HFF-Myc (cell line): ENCODE measurements around the gene SLC17A9.

Experiments
- DNase-seq: peaks from one replicate; pipeline ENCODE4 v3.0.0-alpha.2; 2011; ENCODE audit warnings: low read depth; ENCODE audit errors: extremely low read depth
- H3K4me3 ChIP-seq: replicated peaks from 2 replicates; pipeline ENCODE4 v1.5.1; 2011; ENCODE audit warnings: low read depth, mild to moderate bottlenecking, control low read depth, low read length
- TF ChIP-seq, protein P1 (sequence below): IDR thresholded peaks from 2 replicates; pipeline ENCODE4 v1.5.1; 2012; ENCODE audit warnings: mild to moderate bottlenecking, low read depth, low read length, control low read depth; ENCODE audit errors: missing control alignments

Gene SLC17A9

DNA sequence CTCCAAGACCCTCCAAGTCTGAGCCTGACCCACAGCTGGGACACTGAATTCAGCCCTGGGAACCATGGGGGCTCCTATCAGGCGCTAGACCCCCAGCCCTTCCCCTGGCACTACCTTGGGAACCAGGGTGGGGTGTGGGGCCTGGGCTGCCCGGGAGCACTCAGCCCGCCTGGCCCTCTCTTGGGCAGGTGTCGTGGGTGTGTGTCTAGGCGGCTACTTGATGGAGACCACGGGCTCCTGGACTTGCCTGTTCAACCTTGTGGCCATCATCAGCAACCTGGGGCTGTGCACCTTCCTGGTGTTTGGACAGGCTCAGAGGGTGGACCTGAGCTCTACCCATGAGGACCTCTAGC is 14.6 kb downstream of the SLC17A9 start:
- no peak for DNase-seq
- H3K4me3 ChIP-seq, result no peak overlapping the region
- TF ChIP-seq, protein P1, sequence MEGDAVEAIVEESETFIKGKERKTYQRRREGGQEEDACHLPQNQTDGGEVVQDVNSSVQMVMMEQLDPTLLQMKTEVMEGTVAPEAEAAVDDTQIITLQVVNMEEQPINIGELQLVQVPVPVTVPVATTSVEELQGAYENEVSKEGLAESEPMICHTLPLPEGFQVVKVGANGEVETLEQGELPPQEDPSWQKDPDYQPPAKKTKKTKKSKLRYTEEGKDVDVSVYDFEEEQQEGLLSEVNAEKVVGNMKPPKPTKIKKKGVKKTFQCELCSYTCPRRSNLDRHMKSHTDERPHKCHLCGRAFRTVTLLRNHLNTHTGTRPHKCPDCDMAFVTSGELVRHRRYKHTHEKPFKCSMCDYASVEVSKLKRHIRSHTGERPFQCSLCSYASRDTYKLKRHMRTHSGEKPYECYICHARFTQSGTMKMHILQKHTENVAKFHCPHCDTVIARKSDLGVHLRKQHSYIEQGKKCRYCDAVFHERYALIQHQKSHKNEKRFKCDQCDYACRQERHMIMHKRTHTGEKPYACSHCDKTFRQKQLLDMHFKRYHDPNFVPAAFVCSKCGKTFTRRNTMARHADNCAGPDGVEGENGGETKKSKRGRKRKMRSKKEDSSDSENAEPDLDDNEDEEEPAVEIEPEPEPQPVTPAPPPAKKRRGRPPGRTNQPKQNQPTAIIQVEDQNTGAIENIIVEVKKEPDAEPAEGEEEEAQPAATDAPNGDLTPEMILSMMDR, result no peak

DNA sequence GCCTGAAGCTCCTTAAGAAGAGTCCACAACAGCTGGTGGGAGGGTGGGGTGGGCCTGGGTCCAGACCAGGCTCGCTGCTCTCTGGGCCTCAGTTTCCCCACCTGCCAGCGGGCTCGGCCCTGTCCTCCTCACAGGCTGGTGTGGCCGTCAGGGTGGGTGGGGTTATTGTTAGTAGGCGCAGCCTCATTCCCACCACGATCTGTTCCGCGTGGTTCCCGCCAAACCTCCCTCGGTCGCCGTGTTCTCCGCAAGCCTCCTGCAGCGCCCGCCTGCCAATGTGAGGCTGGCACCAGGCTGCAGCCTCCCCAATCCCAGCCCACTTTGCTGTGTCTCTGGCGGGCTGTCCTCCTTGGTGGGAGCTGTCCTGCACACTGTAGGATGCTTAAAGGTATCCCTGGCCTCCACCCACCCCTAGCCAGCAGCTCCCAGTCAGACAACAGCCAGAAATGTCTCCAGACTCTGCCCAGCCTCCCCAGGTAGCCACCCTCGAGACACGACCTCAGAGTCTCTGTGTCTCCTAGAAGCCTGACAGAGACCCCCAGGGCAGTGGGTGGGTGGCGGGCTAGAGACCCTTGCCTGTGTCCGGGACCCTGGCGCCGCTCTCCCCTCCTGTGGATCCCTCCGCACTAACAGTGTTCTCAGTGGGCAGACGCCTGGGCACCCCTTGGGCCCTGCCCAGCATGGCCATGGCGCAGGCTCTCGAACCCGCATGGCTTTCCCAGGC is 15.3 kb downstream of the SLC17A9 start:
- no peak overlapping the region for H3K4me3 ChIP-seq
- DNase-seq, result no peak
- TF ChIP-seq, protein P1, result no peak

DNA sequence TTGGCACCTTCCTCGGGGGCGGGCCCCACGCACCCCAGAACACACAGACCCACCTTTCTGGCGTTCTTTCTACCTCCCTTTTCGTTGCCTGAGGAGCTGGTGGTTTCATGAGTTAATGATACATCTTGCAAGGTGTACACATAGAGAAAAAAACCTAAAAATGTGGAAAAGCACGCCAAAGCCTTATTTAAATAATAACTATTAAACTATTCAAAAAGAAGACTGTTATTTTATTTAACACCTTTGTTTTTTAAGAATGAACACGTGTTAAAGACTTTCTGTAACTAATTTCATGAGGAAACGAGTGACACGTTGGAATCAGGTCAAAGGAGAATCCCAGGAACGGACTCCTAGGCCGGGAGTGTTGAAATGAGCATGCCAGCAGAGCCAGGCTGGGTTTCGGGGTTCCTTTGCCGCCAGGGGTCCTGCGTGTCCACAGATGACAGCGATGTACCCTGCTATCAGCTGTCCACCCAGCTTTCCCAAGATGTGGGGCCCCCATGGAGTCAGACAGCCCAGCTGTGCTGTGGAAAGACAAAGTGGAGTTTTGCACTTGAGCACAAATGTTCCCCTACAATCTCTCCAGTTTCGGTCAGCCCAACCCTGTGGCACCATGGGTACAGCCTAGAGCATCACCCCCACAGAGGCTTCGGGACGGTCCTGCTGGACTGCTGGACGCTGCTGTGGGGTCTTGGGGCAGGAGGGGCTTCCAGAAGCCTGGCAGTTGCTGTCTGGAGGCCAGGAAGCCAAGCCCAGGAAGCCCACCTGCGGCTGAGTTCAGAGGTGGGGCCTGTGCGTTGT is 16.1 kb downstream of the SLC17A9 start:
- DNase-seq, result no peak
- H3K4me3 ChIP-seq, result no peak overlapping the region
- TF ChIP-seq, protein P1, result no peak

DNA sequence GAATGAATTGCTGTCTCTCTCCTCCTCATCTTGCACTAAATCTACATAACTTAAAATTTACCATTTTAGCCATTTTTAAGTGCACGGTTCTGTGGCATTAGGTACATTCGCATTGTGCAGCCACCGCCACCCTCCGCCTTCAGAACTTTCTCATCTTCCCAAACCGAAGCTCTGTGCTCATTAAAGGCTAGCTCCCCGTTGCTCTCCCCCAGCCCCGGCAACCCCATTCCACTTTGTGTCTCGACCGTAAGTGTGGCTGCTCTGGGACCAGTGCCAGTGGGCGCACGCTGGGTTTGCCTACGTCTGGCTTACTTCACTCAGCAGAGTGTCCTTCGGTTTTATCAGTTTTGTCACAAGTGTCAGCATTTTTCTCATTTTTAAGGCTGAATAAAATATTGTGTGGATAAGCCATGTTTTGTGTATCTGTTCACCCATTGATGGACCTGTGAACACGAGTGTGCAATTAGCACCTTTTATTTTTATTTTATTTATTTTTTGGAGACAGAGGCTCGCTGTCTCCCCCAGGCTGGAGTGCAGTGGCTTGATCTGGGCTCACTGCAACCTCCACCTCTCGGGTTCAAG is 16.8 kb downstream of the SLC17A9 start:
- H3K4me3 ChIP-seq, result no peak overlapping the region
- TF ChIP-seq, protein P1, result no peak

DNA sequence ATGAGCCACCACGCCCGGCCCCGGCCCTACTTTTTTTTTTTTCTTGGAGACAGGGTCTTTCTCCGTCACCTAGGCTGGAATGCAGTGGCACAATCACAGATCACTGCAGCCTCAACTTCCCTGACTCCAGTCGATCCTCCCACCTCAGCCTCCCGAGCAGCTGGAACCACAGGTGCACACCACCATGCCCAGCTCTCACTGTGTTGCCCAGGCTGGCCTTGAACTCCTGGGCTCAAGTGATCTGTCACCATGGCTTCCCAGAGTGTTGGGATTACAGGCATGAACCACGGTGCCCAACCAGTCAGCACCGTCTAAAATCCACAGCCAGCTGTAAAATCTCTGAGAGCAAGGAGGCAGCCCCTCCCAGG is 17.4 kb downstream of the SLC17A9 start:
- TF ChIP-seq, protein P1, result no peak
- no peak overlapping the region for H3K4me3 ChIP-seq
- no peak for DNase-seq

More for the DNA sequence above, 16.8 kb downstream of the SLC17A9 start:
- no peak for DNase-seq

DNA sequence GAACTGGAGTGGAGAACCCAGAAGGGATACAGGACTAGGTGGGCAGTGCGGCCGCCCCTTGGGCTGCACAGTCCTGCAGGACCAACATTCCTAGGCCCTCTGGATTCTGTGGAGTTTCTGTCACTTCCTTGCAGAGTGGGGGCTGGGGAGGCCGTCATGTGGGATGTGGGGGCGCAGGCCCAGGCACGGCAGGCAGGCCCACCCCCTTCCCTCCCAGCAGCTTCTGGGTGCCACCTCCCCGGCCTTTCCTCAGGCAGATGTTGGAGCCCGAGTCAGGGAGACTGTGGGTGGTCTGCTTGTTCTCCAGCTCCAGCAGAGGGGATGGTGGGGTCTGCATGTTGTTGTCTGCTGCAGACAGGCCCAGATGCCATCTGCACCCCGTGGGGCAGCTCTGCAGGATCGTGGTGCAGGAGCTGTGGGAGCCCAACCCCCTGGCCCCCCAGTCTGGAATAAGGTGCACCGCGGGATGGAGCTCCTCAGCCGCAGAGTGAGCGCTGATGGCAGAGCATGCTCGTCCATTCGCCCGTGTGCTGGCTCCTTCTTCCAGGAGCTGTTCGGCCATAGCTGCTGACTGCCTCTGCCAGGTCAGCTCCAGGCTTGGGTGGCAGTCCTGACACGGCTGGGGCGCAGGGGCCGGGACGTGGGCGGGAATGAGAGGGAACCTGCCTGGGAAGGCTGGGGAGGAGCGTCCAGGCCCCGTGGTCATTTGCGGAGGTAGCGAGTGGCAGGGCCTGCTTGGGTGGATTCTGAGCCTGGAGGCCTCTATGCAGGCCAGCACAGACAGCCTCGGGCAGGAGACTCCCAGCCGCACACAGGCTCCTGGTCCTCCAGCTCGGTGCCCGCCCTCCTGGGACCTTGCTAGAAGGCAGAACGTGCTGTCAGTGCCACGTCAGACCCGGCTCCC is 18.1 kb downstream of the SLC17A9 start:
- TF ChIP-seq, protein P1, result no peak
- no peak overlapping the region for H3K4me3 ChIP-seq
- DNase-seq, result no peak
